Brain pericyte (primary cell): ENCODE data around the gene RAB40C.

Source experiments
- DNase-seq: peaks from one replicate; pipeline ENCODE4 v3.0.0-alpha.2; 2012; ENCODE audit warnings: low read depth, low spot score

Gene RAB40C

DNA sequence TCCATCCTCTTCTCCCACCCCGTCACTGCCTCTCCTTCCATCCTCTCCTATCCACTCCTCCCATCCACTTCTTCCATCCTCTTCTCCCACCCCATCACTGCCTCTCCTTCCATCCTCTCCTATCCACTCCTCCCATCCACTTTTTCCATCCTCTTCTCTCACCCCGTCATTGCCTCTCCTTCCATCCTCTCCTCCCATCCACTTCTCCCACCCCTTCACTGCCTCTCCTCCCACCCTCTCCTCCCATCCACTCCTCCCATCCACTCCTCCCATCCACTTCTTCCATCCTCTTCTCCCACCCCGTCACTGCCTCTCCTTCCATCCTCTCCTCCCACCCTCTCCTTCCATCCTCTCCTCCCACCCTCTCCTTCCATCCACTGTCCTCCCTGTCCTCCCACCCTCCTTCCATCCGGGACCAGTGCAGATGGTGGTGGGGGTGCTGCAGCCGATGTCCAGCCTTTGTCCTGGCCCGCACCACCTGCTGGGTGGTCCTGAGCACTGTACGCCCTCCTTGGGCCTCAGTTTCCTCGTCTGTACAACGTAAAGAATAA is 42.0 kb downstream of the RAB40C start:
- DNase-seq: no peak

DNA sequence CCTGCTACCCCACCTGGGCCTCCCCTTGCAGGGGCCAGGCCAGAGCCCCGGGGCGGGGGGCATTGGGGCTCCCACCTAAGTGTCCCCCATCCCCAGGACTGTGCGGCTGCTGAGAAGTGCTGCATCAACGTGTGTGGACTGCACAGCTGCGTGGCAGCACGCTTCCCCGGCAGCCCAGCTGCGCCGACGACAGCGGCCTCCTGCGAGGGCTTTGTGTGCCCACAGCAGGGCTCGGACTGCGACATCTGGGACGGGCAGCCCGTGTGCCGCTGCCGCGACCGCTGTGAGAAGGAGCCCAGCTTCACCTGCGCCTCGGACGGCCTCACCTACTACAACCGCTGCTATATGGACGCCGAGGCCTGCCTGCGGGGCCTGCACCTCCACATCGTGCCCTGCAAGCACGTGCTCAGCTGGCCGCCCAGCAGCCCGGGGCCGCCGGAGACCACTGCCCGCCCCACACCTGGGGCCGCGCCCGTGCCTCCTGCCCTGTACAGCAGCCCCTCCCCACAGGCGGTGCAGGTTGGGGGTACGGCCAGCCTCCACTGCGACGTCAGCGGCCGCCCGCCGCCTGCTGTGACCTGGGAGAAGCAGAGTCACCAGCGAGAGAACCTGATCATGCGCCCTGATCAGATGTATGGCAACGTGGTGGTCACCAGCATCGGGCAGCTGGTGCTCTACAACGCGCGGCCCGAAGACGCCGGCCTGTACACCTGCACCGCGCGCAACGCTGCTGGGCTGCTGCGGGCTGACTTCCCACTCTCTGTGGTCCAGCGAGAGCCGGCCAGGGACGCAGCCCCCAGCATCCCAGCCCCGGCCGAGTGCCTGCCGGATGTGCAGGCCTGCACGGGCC is 42.8 kb downstream of the RAB40C start:
- no peak for DNase-seq

GRCh38 chr16:633336-634050 is 43.6 kb downstream of the RAB40C start:
- no peak for DNase-seq

DNA sequence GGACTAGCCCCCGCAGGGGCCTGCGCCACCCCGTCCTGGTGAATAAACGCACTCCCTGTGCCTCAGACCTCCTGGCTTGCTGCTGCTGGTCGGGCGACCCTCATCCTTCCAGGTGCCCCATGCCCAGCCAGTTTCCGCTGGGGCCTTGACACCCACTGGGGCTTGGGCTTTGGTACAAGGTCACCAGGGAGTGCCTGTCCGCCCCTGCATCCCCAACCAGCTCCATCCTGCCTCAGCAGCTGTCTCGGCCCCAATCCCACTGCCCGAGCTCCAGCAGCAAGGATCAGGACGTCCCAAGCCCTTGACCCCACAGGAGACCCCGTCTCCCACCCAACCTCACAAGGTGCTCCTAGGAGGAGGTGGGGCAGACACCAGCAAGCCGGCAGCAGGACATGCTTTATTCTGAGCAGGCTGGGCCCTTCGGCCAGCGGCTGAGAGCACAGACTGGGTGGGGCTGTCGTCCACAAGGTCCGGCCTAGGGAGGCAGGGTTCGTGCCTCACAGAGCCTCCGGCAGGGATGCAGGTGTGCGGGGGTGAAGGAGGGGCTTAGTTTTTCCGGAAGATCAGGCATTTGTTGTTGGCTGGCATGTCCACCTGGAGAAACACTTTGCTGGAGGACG is 44.3 kb downstream of the RAB40C start:
- DNase-seq: no peak

DNA sequence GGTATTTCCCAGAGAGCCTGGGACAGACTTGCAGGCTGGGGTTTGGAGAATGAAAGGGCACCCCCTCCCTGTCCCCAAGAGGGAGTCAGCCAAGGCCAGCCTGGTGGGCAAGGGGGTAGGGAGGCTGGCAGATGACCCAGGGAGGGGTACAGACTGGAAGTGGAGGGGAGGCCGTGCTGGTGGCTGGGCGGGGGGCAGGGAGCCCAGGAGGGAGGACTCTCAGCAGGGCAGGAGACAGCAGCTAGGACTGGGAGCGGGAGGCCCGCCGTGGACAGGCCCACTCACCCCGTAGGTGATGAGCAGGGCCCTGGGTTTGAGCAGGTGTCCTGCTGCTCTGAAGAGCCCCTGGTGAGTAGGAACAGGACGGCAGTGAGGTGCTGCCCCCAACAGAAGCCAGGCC is 45.1 kb downstream of the RAB40C start:
- no peak for DNase-seq

DNA sequence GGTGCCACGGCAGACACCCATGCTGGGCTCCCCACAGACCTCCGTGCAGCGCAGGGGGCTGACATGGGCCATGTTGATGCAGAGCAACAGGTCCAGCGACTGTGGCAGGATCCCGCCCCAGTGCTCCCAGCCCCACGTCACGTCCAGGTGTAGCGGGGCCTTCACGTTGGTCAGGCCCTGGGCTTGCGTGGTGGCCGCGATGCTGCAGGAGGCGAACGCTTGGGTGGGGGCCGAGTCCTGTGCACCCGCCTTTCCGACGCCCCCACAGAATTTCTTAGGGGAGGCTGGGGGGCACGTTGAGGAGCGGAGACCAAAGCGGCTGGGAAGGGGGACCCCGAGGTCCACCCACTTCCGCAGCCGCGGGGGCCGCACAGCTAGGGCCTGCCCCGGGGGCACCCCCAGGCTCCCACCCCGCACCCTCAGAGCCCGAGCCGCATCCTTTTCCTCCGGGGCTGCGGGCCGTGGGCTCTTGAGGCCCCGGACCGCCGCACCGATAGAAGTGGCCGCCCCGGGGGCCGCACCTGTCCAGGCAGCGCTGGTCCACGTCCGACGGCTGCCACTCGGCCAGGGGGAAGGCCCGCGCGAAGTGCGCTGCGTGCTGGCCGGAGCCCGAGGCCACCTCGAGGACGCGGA is 45.8 kb downstream of the RAB40C start:
- DNase-seq: no peak

DNA sequence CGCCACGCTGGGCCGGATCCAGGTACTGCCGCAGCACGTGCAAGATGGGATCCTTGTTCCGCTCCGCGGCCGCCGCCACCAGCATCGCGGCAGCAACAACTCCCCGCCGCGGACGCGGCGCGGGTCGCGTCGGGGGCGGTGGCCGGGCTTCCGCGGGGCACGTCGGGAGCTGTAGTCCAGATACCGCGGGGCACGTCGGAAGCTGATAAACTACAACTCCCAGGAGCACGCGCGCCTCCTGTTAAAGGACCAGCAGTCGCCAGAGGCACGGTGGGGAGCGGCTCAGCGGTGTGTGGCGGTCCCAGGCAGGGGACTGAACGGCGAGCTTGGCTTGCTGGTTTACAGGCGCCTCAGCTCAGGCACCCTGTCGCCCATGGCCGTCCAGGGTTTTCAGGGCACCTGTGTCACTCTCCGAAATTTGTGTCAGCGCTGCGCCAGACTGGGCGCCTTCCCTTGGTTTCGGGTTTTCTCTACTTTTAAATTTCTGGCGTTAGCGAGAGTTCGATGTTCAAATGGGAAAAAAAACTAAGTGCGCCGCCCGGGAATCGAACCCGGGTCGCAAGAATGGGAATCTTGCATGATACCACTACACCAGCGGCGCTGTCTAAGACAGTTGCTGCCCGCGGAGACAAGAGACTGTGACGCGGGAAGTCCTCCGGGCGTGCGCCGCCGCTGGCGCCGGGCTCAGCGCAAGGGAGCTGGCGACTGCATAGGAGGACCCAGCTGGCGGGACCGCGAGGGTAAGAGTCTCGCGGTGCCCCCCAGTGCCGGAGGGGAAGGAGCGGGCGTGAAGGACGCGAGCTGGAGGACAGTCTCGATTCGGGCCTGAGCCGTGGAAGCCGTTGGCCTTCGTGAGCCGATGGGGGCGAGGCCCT is 46.6 kb downstream of the RAB40C start, which contains the start of gene METTL26:
METTL26 (minus strand) TSS at position 100 of the 875 bp plus-strand sequence; CDS start at position 85, 15 bp downstream.
- DNase-seq: peak; percentile 76

- no peak for DNase-seq
Measured at GRCh38 chr16:637081-638018, 47.5 kb downstream of the RAB40C start.

DNA sequence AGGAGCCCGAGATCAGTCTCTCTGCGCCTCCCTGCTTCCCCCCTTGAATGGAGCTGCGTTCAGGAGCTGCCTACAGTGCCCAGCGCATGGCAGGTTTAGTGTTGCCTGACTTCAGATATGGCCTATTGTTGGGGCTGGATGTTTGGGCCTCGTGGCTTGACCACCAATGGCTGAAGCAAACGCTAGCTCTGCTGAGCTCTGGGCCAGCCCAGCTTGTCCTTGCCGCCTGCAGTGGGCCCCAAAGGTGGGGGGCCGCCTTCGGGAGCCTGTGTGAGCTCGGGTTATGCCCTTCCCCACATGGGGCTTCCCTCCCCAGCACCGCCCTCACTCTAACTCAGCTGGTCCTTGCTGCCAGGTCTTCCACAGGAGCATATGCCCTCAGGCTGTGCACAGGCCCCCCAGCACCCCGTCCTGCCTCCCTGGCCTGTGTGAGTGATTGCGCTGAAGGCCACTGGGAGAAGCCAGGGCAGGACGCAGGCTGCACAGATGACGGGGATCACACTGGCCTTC is 48.2 kb downstream of the RAB40C start:
- DNase-seq: no peak

GRCh38 chr16:638836-639235 is 49.0 kb downstream of the RAB40C start:
- DNase-seq: no peak

- no peak for DNase-seq
Measured at GRCh38 chr16:640614-641013, 50.7 kb downstream of the RAB40C start.

- no peak for DNase-seq
Measured at GRCh38 chr16:641326-642188, 51.7 kb downstream of the RAB40C start, which contains the start of gene MCRIP2. MCRIP2 (plus strand) TSS chr16:641828; CDS start chr16:641992, 164 bp downstream.

DNA sequence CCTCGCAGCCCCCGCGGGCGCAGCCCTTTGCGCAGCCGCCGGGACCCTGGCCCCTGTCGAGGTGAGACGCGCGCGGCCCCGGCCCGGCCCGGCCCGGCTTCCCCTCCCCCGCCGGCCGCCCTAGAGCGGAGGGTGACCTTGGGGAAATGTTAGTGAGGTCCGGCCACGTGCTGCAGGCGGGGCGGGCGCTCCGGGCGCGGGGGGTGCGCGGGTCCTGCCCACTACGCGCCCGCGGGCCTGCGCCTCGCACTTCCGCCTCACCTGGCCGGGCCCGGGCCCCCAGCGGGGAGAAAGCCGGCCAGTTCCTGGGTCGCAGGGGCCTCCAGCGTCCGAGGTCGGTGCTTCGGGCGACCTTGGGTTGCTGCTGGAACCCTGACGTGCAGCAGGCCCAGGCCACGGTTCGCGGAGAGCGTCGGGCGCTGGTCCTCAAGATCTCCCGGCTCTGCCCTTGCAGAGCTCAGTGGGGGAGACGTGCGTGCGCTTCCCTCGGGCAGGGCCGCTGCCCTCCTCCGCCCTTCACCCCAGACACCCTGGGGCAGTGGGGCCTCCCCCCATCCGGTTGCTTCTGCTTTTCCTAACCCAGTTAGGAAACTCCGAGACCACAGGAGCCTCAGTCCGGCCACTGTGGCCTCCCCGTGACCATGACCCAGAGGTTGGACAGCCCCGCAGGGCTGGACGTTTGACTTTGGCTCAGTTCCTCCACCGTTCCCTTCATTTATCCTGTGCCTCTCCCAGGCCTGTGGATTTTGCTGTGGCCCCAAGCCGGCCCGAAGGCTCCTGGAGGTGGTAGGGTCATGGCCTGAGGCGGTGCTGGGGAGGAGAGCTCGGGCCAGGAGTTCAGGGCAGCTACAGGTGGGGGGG is 52.6 kb downstream of the RAB40C start:
- DNase-seq: no peak

DNA sequence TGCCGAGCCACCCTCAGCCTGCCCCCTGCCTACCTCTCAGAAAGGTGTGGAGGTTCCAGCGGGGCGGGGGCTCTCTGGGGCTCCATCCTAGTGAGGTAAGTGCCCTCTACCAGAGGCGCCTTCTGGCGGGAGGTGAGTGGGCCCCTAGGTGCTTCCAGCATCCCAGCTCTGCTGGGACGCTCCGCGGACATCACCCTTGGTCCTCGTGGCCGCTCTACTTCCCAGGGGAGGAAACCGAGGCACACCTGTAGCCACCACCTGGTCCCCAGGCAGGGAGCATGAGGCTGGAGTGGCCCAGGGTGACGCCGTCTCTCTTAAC is 53.1 kb downstream of the RAB40C start:
- no peak for DNase-seq

DNA sequence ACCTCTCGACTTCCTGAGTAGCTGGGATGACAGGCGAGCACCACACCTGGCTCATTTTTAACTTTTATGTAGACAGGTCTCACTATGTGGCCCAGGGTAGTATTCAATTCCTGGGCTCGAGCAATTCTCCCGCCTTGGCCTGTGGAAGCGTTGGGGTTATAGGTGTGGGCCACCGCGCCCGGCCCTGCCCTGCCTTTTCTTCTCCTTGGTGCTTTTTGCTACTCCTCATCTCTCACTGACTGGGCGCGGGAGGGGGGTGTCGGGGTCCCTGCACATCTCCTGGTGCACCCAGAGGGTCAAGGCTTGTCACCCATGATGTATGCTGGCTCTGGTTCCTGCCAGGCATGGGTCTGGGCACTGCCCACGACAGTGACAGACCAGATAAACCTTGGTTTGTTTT is 54.7 kb downstream of the RAB40C start:
- DNase-seq: no peak

DNA sequence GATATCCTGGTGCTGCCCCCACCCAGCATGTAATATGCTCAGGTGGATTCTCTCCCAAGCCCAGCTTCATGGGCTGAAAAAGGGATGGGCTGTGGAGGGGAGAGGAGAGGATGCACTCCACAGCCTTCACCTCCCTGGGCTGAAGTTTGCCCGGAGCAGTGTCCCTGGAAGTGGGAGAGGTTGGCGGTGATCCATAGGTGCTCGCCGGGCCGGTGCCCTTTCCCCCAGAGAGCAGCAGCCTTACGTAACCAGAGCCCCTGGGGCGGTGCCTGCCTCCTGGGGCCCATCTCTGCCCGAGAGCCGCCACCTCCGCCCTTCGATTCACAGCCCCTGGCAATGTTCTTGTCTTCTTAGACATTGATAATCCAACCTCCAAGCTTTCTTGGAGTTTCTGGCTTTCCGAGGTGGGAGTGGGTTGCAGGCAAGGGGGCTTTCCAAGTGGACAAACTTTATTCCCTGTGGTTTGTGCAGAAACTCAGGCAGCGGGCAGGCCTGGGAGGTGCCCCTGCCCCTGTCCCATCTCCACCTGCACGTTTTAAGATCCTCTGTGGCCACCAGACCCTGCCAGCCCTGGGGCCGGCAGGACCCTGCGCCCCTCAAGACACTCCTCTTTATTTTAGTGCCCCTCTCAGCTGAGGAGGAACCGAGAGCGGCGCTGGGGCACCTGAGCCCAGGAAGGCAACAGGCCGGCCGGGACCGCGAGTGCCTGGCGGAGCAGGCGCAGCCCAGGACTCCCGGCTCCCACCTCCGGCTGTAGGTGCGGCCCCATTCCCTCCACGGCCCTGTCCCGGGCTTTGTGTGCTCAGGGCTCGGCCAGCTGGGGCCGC is 56.2 kb downstream of the RAB40C start:
- DNase-seq: no peak
